Right hindlimb (tissue), 1 donor: ENCODE results near the gene RPLP1.
"Not testable (repeated sequence)": the region's sequence is repeated elsewhere in the genome, so short reads cannot be mapped to it uniquely, and the experiment has no call there.

Experiments used
- DNase-seq: peaks from one replicate; pipeline ENCODE4 v3.0.0-alpha.2; 2018

RPLP1 gene

GRCh38 chr15:69443032-69443611 lies 9.5 kb upstream of the RPLP1 start:
- no peak for DNase-seq

DNA sequence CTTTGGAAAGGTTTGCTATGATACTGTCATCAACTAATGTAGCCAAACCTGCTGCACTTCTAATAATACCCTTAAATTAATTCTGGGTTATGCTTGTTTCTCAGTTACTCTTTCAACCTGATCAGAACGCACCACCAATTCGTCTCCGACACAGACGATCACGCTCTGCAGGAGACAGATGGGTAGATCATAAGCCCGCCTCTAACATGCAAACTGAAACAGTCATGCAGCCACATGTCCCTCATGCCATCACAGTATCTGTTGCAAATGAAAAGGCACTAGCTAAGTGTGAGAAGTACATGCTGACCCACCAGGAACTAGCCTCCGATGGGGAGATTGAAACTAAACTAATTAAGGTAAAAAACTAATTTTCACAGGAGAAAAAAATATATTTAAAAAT lies 7.9 kb upstream of the RPLP1 start:
- DNase-seq: no peak

DNA sequence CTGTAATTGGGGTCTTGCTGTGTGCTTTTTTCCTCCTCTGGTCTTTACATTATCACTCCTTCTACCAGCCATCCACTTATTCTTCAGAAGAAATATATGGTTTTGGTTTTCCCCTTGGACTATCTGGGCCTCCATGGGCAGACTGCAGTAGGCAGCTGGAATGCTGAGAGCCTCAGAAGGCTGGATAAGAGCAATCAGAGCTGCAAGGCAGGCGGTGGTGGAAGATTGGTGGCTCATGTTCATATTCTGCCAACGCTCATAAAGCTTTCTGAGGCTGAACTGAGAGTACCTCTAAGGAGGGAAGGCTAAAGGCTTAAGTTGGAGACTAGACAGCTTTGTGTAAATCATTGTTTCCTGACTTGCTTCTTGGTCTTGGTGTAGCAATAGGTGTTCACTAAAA lies 5.7 kb upstream of the RPLP1 start:
- no peak for DNase-seq

GRCh38 chr15:69450221-69450620 lies 2.4 kb upstream of the RPLP1 start:
- DNase-seq: not testable (repeated sequence)

DNA sequence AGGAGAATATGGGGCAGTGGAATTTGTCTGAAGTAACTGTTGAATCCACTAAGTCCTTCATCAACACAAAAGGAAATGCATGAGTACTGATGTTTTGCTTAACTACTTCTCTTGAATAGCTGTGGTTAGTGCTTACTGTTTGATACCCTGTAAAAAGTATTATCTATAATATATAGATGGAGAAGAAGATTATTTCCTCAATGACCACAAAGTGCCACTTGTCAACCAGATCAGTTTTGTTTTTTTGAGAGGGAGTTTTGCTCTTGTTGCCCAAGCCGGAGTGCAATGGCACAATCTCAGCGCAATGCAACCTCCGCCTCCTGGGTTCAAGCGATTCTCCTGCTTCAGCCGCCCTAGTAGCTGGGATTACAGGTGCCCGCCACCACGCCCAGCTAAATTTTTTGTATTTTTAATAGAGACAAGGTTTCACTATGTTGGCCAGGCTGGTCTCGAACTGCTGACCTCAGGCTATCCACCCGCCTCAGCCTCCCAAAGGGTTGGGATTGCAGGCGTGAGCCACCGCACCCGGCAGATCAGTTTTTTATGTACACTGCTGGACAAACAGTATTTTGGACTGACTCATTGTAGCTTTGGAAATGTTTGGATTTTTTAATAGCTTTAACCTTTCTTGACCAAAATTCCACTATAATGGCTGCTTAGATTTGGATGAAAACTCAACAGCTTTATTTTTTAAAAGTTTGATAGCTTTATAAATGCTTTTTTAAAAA lies 1.5 kb upstream of the RPLP1 start:
- DNase-seq: no peak

GRCh38 chr15:69451951-69452691 lies 497 bp upstream of the RPLP1 start:
- no peak for DNase-seq

DNA sequence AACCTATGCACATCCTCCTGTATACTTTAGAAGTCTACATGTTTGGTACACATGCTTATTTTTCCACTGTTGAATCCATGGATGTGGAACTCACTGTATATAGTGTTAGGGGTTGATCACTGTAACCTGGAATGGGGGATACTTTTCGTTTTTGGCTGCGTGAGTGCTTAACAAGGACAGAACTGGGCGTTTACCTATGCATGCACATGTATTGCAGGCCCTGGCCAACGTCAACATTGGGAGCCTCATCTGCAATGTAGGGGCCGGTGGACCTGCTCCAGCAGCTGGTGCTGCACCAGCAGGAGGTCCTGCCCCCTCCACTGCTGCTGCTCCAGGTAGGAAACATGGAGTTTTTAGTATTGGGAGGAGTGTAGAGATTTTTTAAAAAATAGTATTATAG lies 2.3 kb downstream of the RPLP1 start:
- DNase-seq: no peak

GRCh38 chr15:69456208-69457166 lies 3.9 kb downstream of the RPLP1 start:
- DNase-seq: no peak

DNA sequence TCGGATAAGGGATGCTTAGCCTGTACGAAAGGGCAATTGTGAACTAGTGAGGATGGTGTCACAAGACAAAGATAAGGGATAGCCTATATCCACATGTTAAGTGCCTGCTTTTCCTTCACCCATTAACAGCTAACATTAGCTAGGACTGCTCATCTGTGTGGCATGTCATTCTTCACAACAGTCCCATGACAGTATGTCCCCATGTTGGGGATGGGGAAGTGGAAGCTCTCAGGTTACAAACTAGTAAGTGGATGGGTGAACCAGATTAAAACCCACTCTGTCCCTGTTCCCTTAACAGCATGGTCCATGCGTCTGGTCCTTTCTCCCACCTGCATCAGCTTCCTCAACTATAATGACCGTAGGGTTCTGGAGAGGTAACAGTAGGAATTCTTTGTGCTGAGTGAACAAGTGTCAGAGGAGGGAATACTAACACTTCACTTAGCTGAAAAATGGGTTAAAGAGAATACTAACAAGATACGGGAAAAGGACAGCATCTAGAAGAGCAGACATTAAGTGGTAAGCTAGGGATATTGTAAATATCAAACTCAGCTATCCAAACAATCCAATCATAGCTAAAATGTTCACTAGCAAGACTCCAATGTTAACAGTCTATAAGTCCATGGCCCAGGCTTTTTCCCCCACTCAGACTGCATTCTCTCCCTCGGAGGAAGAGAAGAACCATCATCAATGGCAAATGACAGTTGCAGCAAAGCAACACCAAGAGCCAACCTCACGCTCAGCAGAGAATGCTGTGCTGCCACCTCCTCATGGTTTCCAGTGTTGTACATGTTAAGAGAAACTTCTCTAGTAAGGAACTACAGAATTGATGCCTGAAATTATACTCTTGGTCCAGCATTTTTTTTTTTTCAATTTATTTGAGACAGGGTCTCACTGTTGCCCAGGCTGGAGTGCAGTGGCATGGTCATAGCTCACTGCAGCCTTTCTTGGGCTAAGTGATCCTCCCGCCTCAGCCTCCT lies 5.0 kb downstream of the RPLP1 start:
- no peak for DNase-seq

- DNase-seq: no peak
These were observed 6.4 kb downstream of the RPLP1 start for GRCh38 chr15:69459066-69459465.

DNA sequence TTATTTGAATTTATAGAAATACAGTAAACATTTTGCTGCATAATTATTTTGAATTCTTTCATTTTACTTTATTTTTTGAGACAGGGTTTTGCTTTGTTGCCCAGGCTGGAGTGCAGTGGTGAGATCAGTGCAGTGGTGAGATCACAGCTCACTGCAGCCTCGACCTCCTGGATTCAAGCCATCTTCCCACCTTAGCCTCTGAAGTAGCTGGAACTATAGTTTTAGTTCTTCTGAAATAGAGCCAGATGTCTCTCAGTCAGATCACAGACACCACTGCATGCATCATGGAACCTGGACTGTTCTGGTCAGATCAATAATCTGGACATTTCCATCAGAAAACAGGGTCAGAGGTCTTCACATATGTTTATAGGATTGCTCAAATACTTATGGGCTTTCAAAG lies 7.9 kb downstream of the RPLP1 start:
- DNase-seq: no peak

- DNase-seq: no peak
These were observed 9.4 kb downstream of the RPLP1 start for GRCh38 chr15:69462030-69462492.

DNA sequence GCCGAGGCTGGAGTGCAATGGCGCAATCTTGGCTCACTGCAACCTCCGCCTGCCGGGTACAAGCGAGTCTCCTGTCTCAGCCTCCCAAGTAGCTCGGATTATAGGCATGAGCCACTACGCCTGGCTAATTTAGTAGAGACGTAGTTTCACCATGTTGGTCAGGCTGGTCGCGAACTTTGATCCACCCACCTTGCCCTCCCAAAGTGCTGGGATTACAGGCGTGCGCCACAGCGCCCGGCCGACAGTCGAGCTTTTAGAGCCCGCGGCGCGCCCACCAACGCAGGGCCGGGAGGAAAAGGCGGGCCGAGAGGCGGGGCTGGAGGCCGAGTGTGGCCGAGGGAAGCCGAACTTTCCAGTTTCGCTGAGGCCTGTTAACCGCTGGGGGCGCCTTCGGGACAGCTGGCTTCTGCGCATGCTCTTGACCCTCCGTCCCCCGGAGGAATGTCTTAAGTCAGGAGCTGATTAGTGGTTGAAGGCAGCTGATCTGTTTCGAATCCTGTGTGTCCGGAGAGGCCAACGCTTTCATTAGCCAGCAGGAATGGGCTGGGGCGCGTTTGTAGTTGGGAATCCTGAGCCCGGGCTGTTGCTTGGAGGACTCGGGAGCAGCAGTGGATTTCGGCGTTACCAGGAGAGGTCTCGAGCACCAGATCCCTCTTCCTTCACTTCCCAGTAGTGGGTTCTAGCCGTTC lies 10.0 kb downstream of the RPLP1 start:
- peak; percentile 98 for DNase-seq

DNA sequence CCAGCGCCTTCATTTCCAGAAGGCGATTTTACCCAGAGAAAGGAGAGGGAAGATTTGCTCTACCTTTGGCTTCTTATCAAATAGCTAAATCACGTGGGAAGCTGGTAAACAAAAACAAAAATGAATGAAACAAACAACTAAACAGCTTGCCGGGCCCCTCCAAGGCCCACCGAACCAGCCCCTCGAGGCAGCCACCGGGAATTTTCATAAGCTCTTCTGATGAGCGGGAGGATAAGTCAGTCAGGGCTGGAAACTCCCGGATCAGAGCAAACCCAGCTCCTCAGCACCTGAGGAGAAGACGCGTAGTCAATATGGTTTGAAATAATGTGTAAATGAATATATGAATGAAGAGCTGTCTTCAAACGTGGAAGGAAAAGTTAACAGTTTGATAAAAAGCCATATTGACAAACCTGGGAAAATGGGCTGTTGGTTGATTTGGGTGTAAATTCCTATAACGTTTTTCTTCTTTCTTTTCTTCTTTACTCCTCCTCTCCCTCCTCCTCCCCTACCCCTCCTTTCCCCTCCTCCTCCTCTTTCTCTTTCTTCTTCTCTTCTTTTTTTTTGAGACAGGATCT lies 10.7 kb downstream of the RPLP1 start:
- no peak for DNase-seq

DNA sequence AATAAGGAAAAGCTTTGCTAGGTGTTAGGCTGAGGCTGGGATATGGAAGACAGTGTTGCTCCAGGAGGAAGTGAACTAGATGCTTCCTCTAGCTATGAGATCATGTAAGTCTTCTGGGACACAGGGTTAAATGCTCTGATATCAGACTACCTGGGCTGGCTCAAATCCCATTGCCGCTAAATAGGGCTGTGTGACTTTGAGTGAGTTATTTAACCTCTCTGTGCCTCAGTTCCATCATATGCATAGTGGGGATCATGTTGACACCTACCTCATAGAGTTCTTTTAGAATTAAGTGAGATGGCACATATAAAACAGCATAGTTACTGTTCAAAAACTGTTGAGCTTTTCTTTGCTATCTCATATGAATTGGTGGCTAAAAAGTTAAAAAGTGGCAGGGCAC lies 12.6 kb downstream of the RPLP1 start:
- DNase-seq: no peak

GRCh38 chr15:69466733-69467132 lies 14.1 kb downstream of the RPLP1 start:
- no peak for DNase-seq

DNA sequence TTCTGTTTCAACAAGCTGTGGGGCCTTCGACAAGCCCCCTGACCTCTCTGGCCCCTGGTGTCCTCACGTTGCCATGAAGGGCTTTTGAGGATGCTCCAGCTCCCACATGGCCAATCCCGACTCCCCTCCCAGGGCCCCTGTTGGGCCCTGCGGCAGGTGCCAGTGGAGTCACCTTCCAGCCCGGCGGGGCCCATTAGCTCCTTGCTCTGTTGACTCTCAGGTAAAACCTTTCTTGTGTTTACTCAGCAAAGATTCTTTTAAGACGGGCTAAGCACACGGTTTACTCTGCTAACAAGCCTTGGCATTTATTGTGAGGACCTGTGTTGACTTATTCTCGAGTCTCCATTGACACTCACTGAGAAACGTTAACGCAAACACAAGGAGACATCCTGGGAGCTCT lies 15.0 kb downstream of the RPLP1 start:
- DNase-seq: no peak

- no peak for DNase-seq
These were observed 15.9 kb downstream of the RPLP1 start for GRCh38 chr15:69468241-69469121.

DNA sequence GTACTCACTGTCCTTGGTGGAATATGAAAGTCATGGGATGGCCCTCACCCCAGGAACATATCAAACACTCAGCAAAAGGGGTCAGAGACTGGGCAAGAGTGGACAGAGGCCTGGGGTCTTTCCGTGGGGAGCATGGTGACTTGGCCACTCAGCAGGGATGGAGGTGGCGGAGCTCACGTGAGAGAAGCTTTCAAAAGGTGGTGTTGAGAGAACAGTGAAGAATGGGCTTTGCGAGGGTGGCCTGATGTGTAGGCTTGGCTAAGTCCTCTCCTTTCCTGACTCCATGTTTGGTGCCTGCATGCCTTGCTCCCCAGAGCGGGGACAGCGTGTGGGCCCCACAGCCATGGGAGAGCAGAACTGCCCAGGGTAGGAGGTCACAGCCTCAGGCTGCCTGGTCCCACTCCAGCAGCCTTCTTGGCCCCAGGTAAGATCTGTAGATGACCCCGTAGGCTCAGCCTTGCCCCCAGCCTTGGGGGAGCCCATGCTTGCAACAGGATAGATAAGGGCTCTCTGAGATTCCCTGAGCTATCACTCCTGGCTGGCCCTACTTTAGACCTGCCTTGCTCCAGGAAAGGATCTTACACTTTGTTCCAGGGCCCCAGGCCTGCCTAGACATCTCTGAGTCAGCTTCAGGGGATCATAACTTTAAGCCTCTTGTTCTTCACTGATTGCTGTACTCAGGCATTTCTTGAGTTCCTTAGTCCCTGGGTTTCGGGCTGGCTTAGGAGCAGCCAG lies 17.0 kb downstream of the RPLP1 start:
- DNase-seq: no peak
